Measurements from ENCODE around the gene NRN1L. TPM values are rescaled to one million over a fixed set of nuclear protein-coding genes. Genes with fewer than 3 reads are reported as not detected.

NRN1L gene
- total and polyA plus RNA-seq, 4 donors, result 0.14 to 0.33 (median 0.23) TPM

DNA sequence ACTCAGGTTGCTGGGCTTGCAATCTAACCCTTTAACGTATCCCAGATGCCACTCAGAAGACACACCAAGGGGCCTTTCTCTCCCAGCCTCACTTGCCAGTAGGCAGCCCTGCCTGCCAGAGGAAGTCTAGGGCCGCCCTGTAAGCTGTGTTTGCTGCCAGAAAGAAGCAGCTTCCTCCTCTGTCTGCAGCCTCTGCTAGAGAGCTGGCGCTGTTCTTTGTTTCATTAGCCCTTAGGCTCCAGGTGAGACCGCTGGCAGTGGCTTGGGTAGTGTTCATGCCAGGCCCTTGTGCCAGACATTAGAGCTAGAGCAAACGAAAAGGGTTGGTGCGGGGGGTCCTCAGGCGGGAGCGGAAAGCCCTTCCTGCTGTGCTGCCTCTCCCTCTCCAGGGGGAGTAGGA lies 38.1 kb downstream of the NRN1L start:
- Histone ChIP-seq H3K4me1 (ENCODE audit: control insufficient read depth in 4 of 4, insufficient read depth in 4 of 4, low read length in 3 of 4) (no peaks in the 10 kb centered on the region), H3K4me3 (ENCODE audit: low read depth in 1 of 3, low read length in 3 of 3) (no peak overlapping the region), H3K9ac (ENCODE audit: low read depth in 1 of 2, low read length in 2 of 2) (no peak overlapping the region), H3K27me3 (ENCODE audit: control insufficient read depth in 4 of 4, insufficient read depth in 4 of 4, low read length in 3 of 4) (no peaks in the 10 kb centered on the region), H3K27ac (ENCODE audit: low read depth in 1 of 2, low read length in 2 of 2) (no peak overlapping the region), H3K36me3 (ENCODE audit: control insufficient read depth in 4 of 4, insufficient read depth in 3 of 4, low read depth in 1 of 4, low read length in 3 of 4) (peaks cover 0 to 22% (median 6%) of the 10 kb centered on the region in 4 donors), H3K9me3 (ENCODE audit: control insufficient read depth in 4 of 4, low read length in 3 of 4) (no peaks in the 10 kb centered on the region)
- peak; percentile 26 for DNase-seq (ENCODE audit: low spot score)
- 91% methylated on average over 8 of the region's 8 CpGs for WGBS
- TF ChIP-seq SP1 (IDR thresholded peaks at IDR 0.05) (no peak), RXRA (IDR thresholded peaks at IDR 0.05) (no peak), HNF4A (conservative IDR thresholded peaks at IDR 0.05) (no peak)

DNA sequence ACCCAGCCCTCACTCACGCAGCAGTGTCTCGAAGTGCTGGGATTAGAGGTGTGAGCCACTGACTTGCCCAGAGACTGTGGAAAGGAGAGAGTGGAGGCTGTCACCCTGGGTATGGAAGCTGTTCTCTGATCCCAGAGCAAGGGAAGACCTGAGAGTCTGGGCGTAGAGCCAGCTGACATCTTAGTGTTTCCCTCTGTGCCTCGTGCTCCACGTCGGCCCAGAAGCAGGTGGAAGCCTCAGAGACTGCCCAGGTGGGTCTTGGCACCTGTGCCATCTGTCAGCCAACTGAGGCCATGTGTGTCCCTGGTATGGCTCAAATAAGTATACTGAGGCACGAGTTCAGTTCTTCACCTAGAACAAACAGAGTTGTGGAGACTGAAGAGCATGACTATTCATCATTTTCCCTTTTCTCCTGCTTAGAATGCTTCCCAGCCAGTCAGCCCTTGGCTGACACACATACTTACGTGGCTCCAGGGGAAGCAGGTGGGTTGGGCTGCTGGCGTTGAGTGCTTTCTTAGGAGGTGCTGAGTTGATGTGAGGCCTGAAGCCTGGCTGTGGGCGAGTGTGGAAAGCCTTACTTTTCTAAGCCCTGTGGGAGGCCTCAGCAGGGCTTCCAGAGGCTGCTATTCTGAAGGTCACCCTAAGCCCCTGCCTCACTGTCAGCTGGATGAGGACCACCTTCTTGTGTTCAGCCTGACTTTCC lies 38.9 kb downstream of the NRN1L start:
- H3K4me1 ChIP-seq (ENCODE audit: control insufficient read depth in 4 of 4, insufficient read depth in 4 of 4, low read length in 3 of 4), result peaks cover 0 to 3% (median 0%) of the 10 kb centered on the region in 4 donors
- H3K4me3 ChIP-seq (ENCODE audit: low read depth in 1 of 3, low read length in 3 of 3), result no peak overlapping the region
- no peak for DNase-seq (ENCODE audit: low spot score)
- H3K9ac ChIP-seq (ENCODE audit: low read depth in 1 of 2, low read length in 2 of 2), result no peak overlapping the region
- H3K9me3 ChIP-seq (ENCODE audit: control insufficient read depth in 4 of 4, low read length in 3 of 4), result no peaks in the 10 kb centered on the region
- 81% methylated on average over 10 of the region's 10 CpGs for WGBS
- H3K27ac ChIP-seq (ENCODE audit: low read depth in 1 of 2, low read length in 2 of 2), result no peak overlapping the region
- H3K36me3 ChIP-seq (ENCODE audit: control insufficient read depth in 4 of 4, insufficient read depth in 3 of 4, low read depth in 1 of 4, low read length in 3 of 4), result peaks cover 0 to 26% (median 9%) of the 10 kb centered on the region in 4 donors
- no peaks in the 10 kb centered on the region for H3K27me3 ChIP-seq (ENCODE audit: control insufficient read depth in 4 of 4, insufficient read depth in 4 of 4, low read length in 3 of 4)
- TF ChIP-seq, protein P1, sequence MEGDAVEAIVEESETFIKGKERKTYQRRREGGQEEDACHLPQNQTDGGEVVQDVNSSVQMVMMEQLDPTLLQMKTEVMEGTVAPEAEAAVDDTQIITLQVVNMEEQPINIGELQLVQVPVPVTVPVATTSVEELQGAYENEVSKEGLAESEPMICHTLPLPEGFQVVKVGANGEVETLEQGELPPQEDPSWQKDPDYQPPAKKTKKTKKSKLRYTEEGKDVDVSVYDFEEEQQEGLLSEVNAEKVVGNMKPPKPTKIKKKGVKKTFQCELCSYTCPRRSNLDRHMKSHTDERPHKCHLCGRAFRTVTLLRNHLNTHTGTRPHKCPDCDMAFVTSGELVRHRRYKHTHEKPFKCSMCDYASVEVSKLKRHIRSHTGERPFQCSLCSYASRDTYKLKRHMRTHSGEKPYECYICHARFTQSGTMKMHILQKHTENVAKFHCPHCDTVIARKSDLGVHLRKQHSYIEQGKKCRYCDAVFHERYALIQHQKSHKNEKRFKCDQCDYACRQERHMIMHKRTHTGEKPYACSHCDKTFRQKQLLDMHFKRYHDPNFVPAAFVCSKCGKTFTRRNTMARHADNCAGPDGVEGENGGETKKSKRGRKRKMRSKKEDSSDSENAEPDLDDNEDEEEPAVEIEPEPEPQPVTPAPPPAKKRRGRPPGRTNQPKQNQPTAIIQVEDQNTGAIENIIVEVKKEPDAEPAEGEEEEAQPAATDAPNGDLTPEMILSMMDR (IDR thresholded peaks at IDR 0.05; ENCODE audit: low read depth, low read length, missing input control), result no peak
- TF ChIP-seq NR2F2 (IDR thresholded peaks at IDR 0.05) (no peak), JUND (IDR thresholded peaks at IDR 0.05) (no peak), HNF4A (conservative IDR thresholded peaks at IDR 0.05) (no peak), GABPA (IDR thresholded peaks at IDR 0.05 in 1 of 2, conservative IDR thresholded peaks at IDR 0.05 in 1 of 2) (no peak), TAF1 (conservative IDR thresholded peaks at IDR 0.05) (no peak)
- TF ChIP-seq, protein P2, sequence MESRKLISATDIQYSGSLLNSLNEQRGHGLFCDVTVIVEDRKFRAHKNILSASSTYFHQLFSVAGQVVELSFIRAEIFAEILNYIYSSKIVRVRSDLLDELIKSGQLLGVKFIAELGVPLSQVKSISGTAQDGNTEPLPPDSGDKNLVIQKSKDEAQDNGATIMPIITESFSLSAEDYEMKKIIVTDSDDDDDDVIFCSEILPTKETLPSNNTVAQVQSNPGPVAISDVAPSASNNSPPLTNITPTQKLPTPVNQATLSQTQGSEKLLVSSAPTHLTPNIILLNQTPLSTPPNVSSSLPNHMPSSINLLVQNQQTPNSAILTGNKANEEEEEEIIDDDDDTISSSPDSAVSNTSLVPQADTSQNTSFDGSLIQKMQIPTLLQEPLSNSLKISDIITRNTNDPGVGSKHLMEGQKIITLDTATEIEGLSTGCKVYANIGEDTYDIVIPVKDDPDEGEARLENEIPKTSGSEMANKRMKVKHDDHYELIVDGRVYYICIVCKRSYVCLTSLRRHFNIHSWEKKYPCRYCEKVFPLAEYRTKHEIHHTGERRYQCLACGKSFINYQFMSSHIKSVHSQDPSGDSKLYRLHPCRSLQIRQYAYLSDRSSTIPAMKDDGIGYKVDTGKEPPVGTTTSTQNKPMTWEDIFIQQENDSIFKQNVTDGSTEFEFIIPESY (IDR thresholded peaks at IDR 0.05), result no peak
- TF ChIP-seq, protein P3, sequence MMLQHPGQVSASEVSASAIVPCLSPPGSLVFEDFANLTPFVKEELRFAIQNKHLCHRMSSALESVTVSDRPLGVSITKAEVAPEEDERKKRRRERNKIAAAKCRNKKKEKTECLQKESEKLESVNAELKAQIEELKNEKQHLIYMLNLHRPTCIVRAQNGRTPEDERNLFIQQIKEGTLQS (IDR thresholded peaks at IDR 0.05), result no peak
- TF ChIP-seq, protein P4, sequence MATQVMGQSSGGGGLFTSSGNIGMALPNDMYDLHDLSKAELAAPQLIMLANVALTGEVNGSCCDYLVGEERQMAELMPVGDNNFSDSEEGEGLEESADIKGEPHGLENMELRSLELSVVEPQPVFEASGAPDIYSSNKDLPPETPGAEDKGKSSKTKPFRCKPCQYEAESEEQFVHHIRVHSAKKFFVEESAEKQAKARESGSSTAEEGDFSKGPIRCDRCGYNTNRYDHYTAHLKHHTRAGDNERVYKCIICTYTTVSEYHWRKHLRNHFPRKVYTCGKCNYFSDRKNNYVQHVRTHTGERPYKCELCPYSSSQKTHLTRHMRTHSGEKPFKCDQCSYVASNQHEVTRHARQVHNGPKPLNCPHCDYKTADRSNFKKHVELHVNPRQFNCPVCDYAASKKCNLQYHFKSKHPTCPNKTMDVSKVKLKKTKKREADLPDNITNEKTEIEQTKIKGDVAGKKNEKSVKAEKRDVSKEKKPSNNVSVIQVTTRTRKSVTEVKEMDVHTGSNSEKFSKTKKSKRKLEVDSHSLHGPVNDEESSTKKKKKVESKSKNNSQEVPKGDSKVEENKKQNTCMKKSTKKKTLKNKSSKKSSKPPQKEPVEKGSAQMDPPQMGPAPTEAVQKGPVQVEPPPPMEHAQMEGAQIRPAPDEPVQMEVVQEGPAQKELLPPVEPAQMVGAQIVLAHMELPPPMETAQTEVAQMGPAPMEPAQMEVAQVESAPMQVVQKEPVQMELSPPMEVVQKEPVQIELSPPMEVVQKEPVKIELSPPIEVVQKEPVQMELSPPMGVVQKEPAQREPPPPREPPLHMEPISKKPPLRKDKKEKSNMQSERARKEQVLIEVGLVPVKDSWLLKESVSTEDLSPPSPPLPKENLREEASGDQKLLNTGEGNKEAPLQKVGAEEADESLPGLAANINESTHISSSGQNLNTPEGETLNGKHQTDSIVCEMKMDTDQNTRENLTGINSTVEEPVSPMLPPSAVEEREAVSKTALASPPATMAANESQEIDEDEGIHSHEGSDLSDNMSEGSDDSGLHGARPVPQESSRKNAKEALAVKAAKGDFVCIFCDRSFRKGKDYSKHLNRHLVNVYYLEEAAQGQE (IDR thresholded peaks at IDR 0.05), result no peak
